ENCODE measurements around the gene PPP2R5A. TPM values are rescaled to one million over a fixed set of nuclear protein-coding genes. Genes with fewer than 3 reads are reported as not detected.
"Not testable (repeated sequence)": the region's sequence is repeated elsewhere in the genome, so short reads cannot be mapped to it uniquely, and the experiment has no call there.

Gene PPP2R5A
- total RNA-seq, 1 donor from 2014 or later: 29.2 TPM

GRCh38 chr1:212310383-212310782 lies 25.2 kb downstream of the PPP2R5A start:
- no peak overlapping the region for H3K27ac ChIP-seq (ENCODE audit: low read depth, low read length)
- H3K9me3 ChIP-seq (ENCODE audit: control insufficient read depth in 3 of 3, low read length in 3 of 3): no peaks in the 10 kb centered on the region
- H3K4me1 ChIP-seq (ENCODE audit: control insufficient read depth in 3 of 3, insufficient read depth in 3 of 3, low read length in 3 of 3): peaks cover 7 to 13% (median 10%) of the 10 kb centered on the region in 3 donors
- no peak overlapping the region for H3K4me3 ChIP-seq (ENCODE audit: low read length in 3 of 3)
- no peak overlapping the region for H3K9ac ChIP-seq (ENCODE audit: low read depth in 1 of 3, low read length in 3 of 3)
- no peaks in the 10 kb centered on the region for H3K27me3 ChIP-seq (ENCODE audit: control insufficient read depth in 3 of 3, insufficient read depth in 3 of 3, low read length in 3 of 3)
- no peaks in the 10 kb centered on the region for H3K36me3 ChIP-seq (ENCODE audit: control insufficient read depth in 3 of 3, insufficient read depth in 3 of 3, low read length in 3 of 3)

- peaks cover 10 to 17% (median 13%) of the 10 kb centered on the region in 3 donors for H3K4me1 ChIP-seq (ENCODE audit: control insufficient read depth in 3 of 3, insufficient read depth in 3 of 3, low read length in 3 of 3)
These were observed 26.8 kb downstream of the PPP2R5A start for GRCh38 chr1:212311836-212312497.

GRCh38 chr1:212313616-212314015 lies 28.4 kb downstream of the PPP2R5A start:
- no peak overlapping the region for H3K27ac ChIP-seq (ENCODE audit: low read depth, low read length)

More at GRCh38 chr1:212311836-212312497, 26.8 kb downstream of the PPP2R5A start:
- H3K4me3 ChIP-seq (ENCODE audit: low read length in 3 of 3): no peak overlapping the region
- H3K9ac ChIP-seq (ENCODE audit: low read depth in 1 of 3, low read length in 3 of 3): no peak overlapping the region
- no peaks in the 10 kb centered on the region for H3K27me3 ChIP-seq (ENCODE audit: control insufficient read depth in 3 of 3, insufficient read depth in 3 of 3, low read length in 3 of 3)
- H3K27ac ChIP-seq (ENCODE audit: low read depth, low read length): no peak overlapping the region
- no peaks in the 10 kb centered on the region for H3K36me3 ChIP-seq (ENCODE audit: control insufficient read depth in 3 of 3, insufficient read depth in 3 of 3, low read length in 3 of 3)
- no peaks in the 10 kb centered on the region for H3K9me3 ChIP-seq (ENCODE audit: control insufficient read depth in 3 of 3, low read length in 3 of 3)

GRCh38 chr1:212315184-212315583 lies 30.0 kb downstream of the PPP2R5A start:
- Histone ChIP-seq H3K4me1 (ENCODE audit: control insufficient read depth in 3 of 3, insufficient read depth in 3 of 3, low read length in 3 of 3) (peaks cover 8 to 12% (median 10%) of the 10 kb centered on the region in 3 donors), H3K36me3 (ENCODE audit: control insufficient read depth in 3 of 3, insufficient read depth in 3 of 3, low read length in 3 of 3) (no peaks in the 10 kb centered on the region), H3K9me3 (ENCODE audit: control insufficient read depth in 3 of 3, low read length in 3 of 3) (no peaks in the 10 kb centered on the region), H3K4me3 (ENCODE audit: low read length in 3 of 3) (no peak overlapping the region), H3K27me3 (ENCODE audit: control insufficient read depth in 3 of 3, insufficient read depth in 3 of 3, low read length in 3 of 3) (no peaks in the 10 kb centered on the region), H3K9ac (ENCODE audit: low read depth in 1 of 3, low read length in 3 of 3) (no peak overlapping the region), H3K27ac (ENCODE audit: low read depth, low read length) (no peak overlapping the region)

More at GRCh38 chr1:212313616-212314015, 28.4 kb downstream of the PPP2R5A start:
- Histone ChIP-seq H3K4me1 (ENCODE audit: control insufficient read depth in 3 of 3, insufficient read depth in 3 of 3, low read length in 3 of 3) (peaks cover 10 to 17% (median 13%) of the 10 kb centered on the region in 3 donors), H3K9ac (ENCODE audit: low read depth in 1 of 3, low read length in 3 of 3) (no peak overlapping the region), H3K27me3 (ENCODE audit: control insufficient read depth in 3 of 3, insufficient read depth in 3 of 3, low read length in 3 of 3) (no peaks in the 10 kb centered on the region), H3K4me3 (ENCODE audit: low read length in 3 of 3) (no peak overlapping the region), H3K36me3 (ENCODE audit: control insufficient read depth in 3 of 3, insufficient read depth in 3 of 3, low read length in 3 of 3) (no peaks in the 10 kb centered on the region), H3K9me3 (ENCODE audit: control insufficient read depth in 3 of 3, low read length in 3 of 3) (no peaks in the 10 kb centered on the region)

- Histone ChIP-seq H3K9ac (ENCODE audit: low read depth in 1 of 3, low read length in 3 of 3) (no peak overlapping the region), H3K4me1 (ENCODE audit: control insufficient read depth in 3 of 3, insufficient read depth in 3 of 3, low read length in 3 of 3) (peaks cover 3 to 12% (median 4%) of the 10 kb centered on the region in 3 donors), H3K27me3 (ENCODE audit: control insufficient read depth in 3 of 3, insufficient read depth in 3 of 3, low read length in 3 of 3) (no peaks in the 10 kb centered on the region), H3K4me3 (ENCODE audit: low read length in 3 of 3) (no peak overlapping the region), H3K27ac (ENCODE audit: low read depth, low read length) (no peak overlapping the region), H3K36me3 (ENCODE audit: control insufficient read depth in 3 of 3, insufficient read depth in 3 of 3, low read length in 3 of 3) (no peaks in the 10 kb centered on the region), H3K9me3 (ENCODE audit: control insufficient read depth in 3 of 3, low read length in 3 of 3) (no peaks in the 10 kb centered on the region)
These were observed 30.7 kb downstream of the PPP2R5A start for GRCh38 chr1:212315907-212316306.

- H3K36me3 ChIP-seq (ENCODE audit: control insufficient read depth in 3 of 3, insufficient read depth in 3 of 3, low read length in 3 of 3): no peaks in the 10 kb centered on the region
- H3K4me3 ChIP-seq (ENCODE audit: low read length in 3 of 3): no peak overlapping the region
- no peaks in the 10 kb centered on the region for H3K27me3 ChIP-seq (ENCODE audit: control insufficient read depth in 3 of 3, insufficient read depth in 3 of 3, low read length in 3 of 3)
- H3K9me3 ChIP-seq (ENCODE audit: control insufficient read depth in 3 of 3, low read length in 3 of 3): no peaks in the 10 kb centered on the region
- no peak overlapping the region for H3K27ac ChIP-seq (ENCODE audit: low read depth, low read length)
- no peak overlapping the region for H3K9ac ChIP-seq (ENCODE audit: low read depth in 1 of 3, low read length in 3 of 3)
- H3K4me1 ChIP-seq (ENCODE audit: control insufficient read depth in 3 of 3, insufficient read depth in 3 of 3, low read length in 3 of 3): peaks cover 2 to 7% (median 4%) of the 10 kb centered on the region in 3 donors
These were observed 32.7 kb downstream of the PPP2R5A start for GRCh38 chr1:212317916-212318315.

GRCh38 chr1:212321031-212321430 lies 35.8 kb downstream of the PPP2R5A start:
- H3K4me1 ChIP-seq (ENCODE audit: control insufficient read depth in 3 of 3, insufficient read depth in 3 of 3, low read length in 3 of 3); H3K4me3 ChIP-seq (ENCODE audit: low read length in 3 of 3): not testable (repeated sequence)

GRCh38 chr1:212323066-212323465 lies 37.9 kb downstream of the PPP2R5A start:
- Histone ChIP-seq H3K27me3 (ENCODE audit: control insufficient read depth in 3 of 3, insufficient read depth in 3 of 3, low read length in 3 of 3) (no peaks in the 10 kb centered on the region), H3K4me3 (ENCODE audit: low read length in 3 of 3) (no peak overlapping the region), H3K9me3 (ENCODE audit: control insufficient read depth in 3 of 3, low read length in 3 of 3) (no peaks in the 10 kb centered on the region), H3K9ac (ENCODE audit: low read depth in 1 of 3, low read length in 3 of 3) (no peak overlapping the region), H3K4me1 (ENCODE audit: control insufficient read depth in 3 of 3, insufficient read depth in 3 of 3, low read length in 3 of 3) (no peaks in the 10 kb centered on the region), H3K27ac (ENCODE audit: low read depth, low read length) (no peak overlapping the region), H3K36me3 (ENCODE audit: control insufficient read depth in 3 of 3, insufficient read depth in 3 of 3, low read length in 3 of 3) (no peaks in the 10 kb centered on the region)

More at GRCh38 chr1:212321031-212321430, 35.8 kb downstream of the PPP2R5A start:
- not testable (repeated sequence) for H3K36me3 ChIP-seq (ENCODE audit: control insufficient read depth in 3 of 3, insufficient read depth in 3 of 3, low read length in 3 of 3); H3K27me3 ChIP-seq (ENCODE audit: control insufficient read depth in 3 of 3, insufficient read depth in 3 of 3, low read length in 3 of 3); H3K9me3 ChIP-seq (ENCODE audit: control insufficient read depth in 3 of 3, low read length in 3 of 3); H3K9ac ChIP-seq (ENCODE audit: low read depth in 1 of 3, low read length in 3 of 3); H3K27ac ChIP-seq (ENCODE audit: low read depth, low read length)

GRCh38 chr1:212326541-212326940 lies 41.3 kb downstream of the PPP2R5A start:
- Histone ChIP-seq H3K9ac (ENCODE audit: low read depth in 1 of 3, low read length in 3 of 3) (no peak overlapping the region), H3K4me1 (ENCODE audit: control insufficient read depth in 3 of 3, insufficient read depth in 3 of 3, low read length in 3 of 3) (no peaks in the 10 kb centered on the region), H3K27ac (ENCODE audit: low read depth, low read length) (no peak overlapping the region), H3K27me3 (ENCODE audit: control insufficient read depth in 3 of 3, insufficient read depth in 3 of 3, low read length in 3 of 3) (no peaks in the 10 kb centered on the region), H3K4me3 (ENCODE audit: low read length in 3 of 3) (no peak overlapping the region), H3K9me3 (ENCODE audit: control insufficient read depth in 3 of 3, low read length in 3 of 3) (no peaks in the 10 kb centered on the region), H3K36me3 (ENCODE audit: control insufficient read depth in 3 of 3, insufficient read depth in 3 of 3, low read length in 3 of 3) (no peaks in the 10 kb centered on the region)

- H3K4me3 ChIP-seq (ENCODE audit: low read length in 3 of 3): no peak overlapping the region
- no peak overlapping the region for H3K27ac ChIP-seq (ENCODE audit: low read depth, low read length)
- peaks cover 0 to 4% (median 0%) of the 10 kb centered on the region in 3 donors for H3K36me3 ChIP-seq (ENCODE audit: control insufficient read depth in 3 of 3, insufficient read depth in 3 of 3, low read length in 3 of 3)
- H3K27me3 ChIP-seq (ENCODE audit: control insufficient read depth in 3 of 3, insufficient read depth in 3 of 3, low read length in 3 of 3): no peaks in the 10 kb centered on the region
- no peaks in the 10 kb centered on the region for H3K9me3 ChIP-seq (ENCODE audit: control insufficient read depth in 3 of 3, low read length in 3 of 3)
- H3K9ac ChIP-seq (ENCODE audit: low read depth in 1 of 3, low read length in 3 of 3): no peak overlapping the region
- H3K4me1 ChIP-seq (ENCODE audit: control insufficient read depth in 3 of 3, insufficient read depth in 3 of 3, low read length in 3 of 3): no peaks in the 10 kb centered on the region
These were observed 43.0 kb downstream of the PPP2R5A start for GRCh38 chr1:212328248-212328647.
